HG03135 (cell line): ENCODE results near the gene TSPO2.

Experiments
- ATAC-seq: cut with Tn5 transposase; IDR thresholded peaks from one replicate; pipeline ENCODE4 v1.9.1; 2021; ENCODE audit warnings: mild to moderate bottlenecking, moderate library complexity; ENCODE audit not compliant: unreplicated experiment

Gene TSPO2

DNA sequence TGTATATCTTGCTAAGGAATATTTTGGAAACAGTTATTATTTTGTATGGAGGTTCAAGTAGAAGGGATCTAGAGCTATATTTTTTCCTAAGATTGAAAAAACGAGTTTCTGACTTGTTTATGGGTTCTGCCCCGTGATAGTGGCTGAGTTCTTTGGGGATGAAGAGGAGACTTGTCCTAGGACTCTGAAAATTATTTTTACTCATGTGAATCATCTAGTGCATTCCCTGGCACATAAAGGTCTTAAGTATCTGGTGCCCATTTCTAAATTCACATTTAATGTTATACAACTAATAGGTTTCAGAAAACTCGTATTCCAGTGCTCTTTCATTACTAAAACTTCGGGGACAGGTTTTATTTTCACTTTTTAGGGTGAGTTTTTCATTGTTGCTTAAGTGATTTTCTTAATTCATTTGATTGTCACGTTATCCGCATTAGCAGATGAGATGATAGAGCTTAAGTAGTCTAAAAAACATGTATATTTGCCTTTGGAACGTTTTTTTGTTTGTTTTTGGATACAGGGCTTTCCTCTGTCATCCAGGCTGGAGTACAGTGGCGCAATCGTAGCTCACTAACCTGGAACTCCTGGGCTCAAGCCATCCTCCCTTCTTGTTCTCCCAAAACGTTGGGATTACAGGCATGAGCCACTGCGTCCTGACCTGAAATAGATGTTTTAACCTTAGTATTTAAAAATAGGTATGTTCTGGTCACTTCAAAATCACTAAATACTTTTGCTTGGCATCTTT lies 32.6 kb downstream of the TSPO2 start:
- no peak for ATAC-seq

DNA sequence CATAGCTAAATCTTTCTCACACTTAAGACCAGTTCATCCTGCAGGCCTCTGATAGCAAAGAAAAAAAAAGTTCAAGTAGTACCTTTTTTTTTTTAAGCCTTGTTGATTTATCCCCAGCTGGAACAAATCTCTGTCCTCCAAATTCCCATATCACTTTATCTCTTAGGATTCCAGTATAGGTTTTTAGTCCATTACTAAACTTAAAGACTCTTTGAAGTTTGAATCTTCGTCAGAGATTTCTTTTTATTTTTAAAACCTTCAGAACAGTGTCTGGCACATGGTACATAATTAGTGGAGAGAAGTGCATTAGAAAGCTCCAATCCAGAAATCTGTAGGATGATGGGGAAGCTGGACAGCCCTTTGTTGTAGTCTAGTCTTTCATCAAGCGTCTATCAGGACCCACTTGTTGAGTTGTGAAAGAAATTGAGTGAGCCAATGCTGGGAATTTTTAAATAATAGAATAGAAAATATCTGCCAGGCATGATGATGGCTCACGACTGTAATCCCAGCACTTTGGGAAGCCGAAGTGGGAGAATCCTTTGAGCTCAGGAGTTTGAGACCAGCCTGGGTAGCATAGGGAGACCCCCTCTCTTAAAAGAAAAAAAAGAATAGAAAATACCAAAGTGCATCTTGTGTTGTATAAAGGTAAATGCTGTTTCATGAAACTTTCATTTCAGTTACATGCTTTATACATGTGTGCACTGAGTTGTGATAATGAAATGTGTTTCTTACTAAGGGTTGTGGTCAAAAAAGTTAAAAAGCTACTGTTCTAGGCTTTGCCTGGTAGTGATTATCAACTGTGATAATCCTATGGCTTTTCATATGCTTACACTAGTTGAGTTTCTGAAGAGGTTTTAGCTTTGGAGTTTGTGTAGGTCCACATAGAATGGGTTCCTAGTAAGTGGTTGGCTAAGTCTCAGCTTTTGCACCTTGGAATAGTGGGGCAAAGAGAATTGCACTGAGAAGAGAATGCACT lies 33.7 kb downstream of the TSPO2 start:
- ATAC-seq = no peak

DNA sequence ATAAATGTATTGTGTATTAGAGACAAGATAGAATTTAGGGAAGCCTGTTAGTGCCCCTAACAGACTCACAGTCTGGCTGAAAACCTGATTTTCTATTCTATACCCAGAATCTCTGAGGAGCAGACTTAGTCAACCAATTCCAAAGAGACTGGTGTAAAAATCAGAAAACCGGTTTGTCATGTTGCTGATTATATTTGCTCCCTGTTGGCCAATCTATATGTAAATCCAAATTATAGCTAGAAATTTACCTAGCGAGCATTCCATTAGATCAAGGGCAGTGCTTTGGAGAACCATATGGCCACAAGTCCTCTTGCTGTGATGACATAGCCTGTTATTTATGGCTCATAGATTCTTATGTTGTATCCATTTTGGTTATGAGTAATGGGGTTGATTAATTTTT lies 35.3 kb downstream of the TSPO2 start:
- no peak for ATAC-seq

DNA sequence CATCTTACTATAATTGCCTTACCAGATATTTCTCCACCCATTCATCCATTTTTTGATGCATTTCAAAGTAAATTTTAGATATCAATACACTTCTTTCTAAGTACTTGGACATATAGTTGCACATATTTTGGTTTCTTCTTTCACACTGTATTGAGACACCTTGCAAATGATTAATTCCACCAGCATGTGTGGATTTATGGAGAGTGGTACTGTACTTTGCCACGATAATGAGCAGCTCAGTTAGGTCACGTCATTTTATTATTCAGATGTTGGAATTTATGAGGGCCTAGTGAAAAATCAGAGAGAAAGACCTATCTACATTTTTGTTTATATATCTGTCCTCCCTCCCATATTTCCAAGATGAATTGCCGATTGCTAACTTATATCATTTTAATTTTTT lies 35.8 kb downstream of the TSPO2 start:
- ATAC-seq = no peak

DNA sequence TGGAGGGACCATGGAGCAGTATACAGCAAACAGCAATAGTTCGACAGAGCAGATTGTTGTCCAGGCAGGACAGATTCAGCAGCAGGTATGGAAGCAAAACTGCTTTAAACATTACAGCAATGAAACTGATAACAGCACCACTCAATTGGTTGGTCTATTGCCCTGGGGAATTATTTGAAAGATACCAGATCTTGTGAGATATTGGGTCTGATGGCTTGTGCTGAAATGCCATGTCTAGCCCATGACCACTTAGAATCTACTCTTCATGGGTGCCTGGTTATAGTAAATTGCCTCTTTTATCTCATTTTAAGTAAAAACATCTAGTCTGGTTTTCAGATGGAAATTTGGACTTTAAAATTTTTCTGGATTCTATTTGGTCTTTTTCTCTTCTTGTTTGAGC lies 36.8 kb downstream of the TSPO2 start:
- no peak for ATAC-seq

DNA sequence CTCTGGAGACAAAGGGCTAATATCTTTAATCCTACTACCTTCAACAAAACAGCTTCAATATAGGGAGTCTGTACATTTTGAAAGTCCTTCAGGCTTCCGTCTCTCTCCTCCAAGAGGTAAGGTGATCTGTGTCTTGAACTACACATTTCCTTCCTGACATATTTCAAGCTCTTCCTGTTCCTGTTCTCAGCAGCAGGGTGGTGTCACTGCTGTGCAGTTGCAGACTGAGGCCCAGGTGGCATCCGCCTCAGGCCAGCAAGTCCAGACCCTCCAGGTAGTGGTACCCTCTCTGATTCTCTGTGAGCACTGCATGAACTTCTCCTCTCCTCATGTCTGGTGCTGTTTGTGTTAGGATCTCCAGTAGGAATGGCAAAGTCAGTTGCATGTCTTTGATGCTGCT lies 38.4 kb downstream of the TSPO2 start:
- no peak for ATAC-seq

DNA sequence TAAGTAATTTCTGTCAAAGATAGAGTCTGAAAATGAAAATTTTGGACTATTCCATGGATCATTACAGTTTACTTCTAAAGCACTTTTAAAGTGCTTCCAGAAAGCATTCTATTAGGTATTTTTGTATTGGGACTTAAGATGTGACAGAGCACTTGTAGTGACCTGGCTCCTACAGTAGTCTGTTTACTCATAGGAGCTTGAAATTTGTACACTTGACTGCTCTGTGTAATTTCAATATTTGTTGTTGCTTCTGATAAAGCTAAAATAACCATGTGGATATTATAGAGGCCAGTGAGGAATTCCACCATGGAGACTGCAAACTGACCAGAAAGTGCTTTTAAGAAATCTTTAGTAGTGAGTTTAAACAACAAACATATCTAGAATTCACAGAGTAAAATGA lies 40.8 kb downstream of the TSPO2 start:
- no peak for ATAC-seq

DNA sequence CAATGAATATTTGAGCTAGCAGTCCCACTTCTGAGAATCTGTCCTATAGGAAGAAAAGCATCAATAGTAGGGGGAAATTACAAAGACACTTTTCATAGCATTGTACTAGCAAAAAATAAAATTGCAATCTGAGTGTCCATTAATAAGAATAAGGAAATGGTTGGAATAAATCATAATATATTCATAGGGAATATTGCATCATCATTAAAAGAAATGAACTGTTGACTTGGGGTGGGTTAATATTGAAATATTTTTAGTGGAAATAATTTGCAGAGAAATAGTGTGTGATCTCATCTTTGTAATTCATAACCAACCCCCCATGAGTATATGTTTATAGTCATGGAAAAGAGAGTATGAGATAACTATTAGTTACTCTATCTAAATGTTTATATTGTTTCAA lies 42.9 kb downstream of the TSPO2 start:
- no peak for ATAC-seq

DNA sequence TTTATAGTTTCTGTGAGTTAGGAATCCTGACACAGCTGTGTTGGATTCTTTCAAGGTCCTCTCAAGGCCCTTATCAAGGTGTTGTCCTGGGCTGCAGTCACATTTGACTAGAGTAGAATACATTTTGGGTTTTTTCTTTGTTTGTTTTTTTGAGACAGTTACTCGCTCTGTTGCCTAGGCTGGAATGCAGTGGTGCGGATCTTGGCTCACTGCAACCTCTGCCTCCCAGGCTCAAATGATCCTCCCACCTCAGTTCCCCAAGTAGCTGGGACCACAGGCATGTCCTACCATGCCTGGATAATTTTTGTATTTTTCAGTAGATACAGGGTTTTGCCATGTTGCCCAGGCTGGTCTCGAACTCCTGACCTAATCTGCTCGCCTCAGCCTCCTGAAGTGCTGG lies 46.2 kb downstream of the TSPO2 start:
- ATAC-seq = no peak

DNA sequence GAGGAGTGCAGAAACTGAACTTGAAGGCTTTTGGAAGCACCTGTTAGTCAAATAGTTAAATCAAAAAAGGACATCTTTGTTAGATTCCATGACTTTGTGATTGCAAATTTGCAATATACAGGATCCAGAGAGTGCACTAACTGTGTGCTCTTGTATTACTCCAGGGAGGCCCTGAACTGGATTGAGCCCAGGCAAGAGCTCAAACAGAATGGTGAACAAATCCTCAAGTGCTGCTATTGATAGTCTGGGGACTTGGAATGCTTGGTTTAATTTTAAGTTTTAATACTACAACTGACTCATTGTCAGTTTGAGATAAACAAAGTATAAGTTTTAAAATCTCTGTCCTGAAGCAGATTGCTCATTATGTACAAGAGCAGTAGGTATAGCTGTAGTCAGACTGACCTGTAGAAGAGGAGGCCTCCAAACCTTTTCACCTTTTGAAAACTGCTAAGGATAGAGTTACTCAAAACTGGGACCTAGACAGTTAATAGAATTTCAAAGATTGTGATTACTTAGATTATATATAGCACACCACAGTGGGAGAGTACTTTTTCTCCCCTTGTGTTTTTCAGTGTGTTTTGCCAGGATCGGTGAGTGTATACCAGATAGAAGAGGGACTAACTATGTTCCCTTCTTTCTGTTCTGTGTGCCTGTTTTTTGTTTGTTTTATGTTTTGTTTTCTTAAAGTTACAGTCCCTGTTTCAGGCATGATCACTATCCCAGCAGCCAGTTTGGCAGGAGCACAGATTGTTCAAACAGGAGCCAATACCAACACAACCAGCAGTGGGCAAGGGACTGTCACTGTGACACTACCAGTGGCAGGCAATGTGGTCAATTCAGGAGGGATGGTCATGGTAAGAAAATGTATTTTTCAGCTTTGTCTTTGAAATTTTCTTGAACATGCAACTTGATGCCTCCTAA lies 48.8 kb downstream of the TSPO2 start:
- ATAC-seq = no peak

DNA sequence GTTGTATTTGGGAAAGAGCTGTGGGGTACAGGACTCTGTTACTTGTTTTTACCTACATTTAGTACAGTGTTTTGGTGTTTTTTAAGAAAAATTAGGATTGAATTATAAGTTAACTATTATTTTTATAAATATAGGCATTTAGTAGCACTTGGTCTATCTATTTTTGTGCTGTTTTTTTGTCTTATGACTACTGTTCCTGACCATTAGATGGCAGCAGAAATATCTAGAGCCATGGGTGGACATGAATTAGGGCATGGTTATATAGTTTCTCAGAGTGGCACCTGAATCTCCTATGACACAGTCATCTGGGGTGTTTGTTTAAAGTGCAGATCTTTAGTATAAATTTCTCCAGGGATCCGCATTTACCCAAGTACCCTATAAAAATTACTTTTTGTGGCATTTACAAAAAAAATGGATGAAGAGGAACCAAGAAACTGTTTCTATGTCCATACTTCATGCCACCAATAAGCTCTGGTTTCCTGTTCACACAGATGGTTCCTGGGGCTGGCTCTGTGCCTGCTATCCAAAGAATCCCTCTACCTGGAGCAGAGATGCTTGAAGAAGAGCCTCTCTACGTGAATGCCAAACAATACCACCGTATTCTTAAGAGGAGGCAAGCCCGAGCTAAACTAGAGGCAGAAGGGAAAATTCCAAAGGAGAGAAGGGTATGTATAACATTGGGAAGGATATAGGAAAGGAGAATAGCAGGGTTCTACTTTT lies 50.3 kb downstream of the TSPO2 start:
- no peak for ATAC-seq

DNA sequence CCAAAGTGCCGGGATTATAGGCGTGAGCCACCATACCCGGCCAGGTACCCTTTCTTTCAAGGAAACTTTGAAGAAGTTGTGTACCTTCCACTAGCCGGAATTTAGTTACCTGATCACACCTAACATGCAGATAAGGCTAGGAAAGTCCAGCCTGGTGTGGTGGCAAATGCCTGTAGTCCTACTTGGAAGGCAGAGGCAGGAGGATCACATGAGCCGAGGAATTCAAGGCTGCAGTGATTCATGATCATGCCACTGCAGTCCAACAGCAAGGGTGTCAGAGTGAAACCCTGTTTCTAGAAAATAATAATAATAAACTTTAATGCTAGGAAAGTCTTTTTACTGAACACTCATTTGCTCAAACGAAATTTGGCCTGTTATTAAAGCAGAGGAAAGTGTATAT lies 51.5 kb downstream of the TSPO2 start:
- ATAC-seq = no peak
